ENCODE results near the gene RBP5.
A peak's percentile ranks its signal among the peaks of the same experiment; 100 is the strongest.

RBP5 gene

DNA sequence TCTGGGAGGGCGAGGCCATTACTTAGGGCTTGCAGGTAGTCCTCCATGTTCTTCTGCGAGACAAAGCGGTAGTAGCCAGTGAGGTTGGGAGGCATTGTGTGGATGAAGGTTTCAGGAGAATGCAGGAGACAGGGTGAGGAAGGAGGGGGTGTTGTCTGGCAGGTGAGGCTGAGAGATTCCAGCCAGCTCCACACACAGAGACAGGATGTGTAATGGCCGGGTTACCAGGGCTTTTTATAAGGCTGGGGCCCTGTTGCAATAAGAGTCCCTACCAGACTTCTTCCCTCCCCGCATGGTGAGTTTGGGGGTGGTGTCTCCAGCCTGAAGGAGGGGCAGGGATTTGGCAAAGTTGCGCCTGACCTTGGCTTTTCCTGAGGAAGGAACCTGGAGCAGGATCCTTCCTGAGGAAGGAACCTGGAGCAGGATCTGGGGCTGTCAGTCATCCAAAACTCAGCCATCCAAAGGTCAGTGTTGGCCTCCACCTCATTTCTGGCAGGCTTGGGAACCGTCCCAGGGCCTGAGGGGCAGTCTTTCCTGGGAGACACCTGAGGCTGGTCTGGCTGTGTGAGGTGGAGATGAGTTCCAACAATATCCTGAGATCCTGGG lies at the start of gene RBP5:
Gene RBP5 (minus strand): TSS at position 209 of the 606 bp plus-strand sequence. CDS start 114 bp downstream, at position 95.
- Mint-ChIP-seq H3K4me3 (peak within 1 kb of the TSS; percentile 90), H3K27ac (no peak within 1 kb of the TSS), H3K27me3 (no peaks in the 10 kb centered on the region), H3K9me3 (no peaks in the 10 kb centered on the region), H3K4me1 (ENCODE audit: low read depth) (peaks cover 35% of the 10 kb centered on the region), H3K36me3 (ENCODE audit: low read depth) (no peaks in the 10 kb centered on the region)

GRCh38 chr12:7178481-7178880 lies 49.8 kb upstream of the RBP5 start:
- Mint-ChIP-seq H3K4me1 (ENCODE audit: low read depth) (no peaks in the 10 kb centered on the region), H3K9me3 (no peaks in the 10 kb centered on the region), H3K27me3 (peaks cover 39% of the 10 kb centered on the region), H3K27ac (no peak overlapping the region), H3K4me3 (no peak overlapping the region), H3K36me3 (ENCODE audit: low read depth) (no peaks in the 10 kb centered on the region)

DNA sequence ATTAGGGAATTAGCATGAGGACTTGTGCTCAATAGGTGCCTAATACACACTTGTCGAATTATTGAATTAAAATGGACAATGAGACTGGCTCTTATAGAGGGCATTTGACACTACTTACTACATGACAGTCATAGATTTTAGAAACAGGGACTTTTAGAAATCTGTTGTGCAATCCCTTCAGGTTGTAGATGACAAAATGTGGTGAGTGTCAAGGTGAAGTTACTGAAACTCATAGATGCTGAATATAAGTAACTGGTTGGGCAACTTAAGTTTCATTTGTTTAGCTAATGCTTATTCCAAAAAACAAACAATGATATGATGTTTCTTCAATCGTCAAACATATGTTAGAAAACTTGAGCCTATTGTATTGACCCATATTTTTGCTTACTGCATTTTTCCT lies 47.9 kb upstream of the RBP5 start:
- Mint-ChIP-seq H3K4me3 (no peak overlapping the region), H3K4me1 (ENCODE audit: low read depth) (no peaks in the 10 kb centered on the region), H3K9me3 (no peaks in the 10 kb centered on the region), H3K27me3 (peaks cover 47% of the 10 kb centered on the region), H3K27ac (no peak overlapping the region), H3K36me3 (ENCODE audit: low read depth) (no peaks in the 10 kb centered on the region)

DNA sequence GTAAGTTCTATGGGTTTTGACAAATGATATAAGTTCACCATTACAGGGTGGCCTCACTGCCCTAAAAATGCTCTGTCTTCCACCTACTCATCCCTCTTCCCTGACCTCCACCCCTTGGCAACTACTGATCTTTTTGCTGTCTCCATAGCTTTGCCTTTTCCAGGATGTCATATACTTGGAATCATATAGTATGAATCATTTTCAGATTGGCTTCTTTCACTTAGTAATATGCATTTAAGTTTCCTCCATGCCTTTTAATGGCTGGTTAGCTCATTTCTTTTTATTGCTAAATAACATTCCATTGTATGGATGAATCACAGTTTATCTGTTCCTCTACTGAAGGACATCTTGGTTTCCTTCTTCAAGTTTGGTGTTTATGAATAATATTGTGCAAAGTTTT lies 46.8 kb upstream of the RBP5 start:
- Mint-ChIP-seq H3K27me3 (peaks cover 45% of the 10 kb centered on the region), H3K4me3 (no peak overlapping the region), H3K36me3 (ENCODE audit: low read depth) (no peaks in the 10 kb centered on the region), H3K9me3 (peaks cover 6% of the 10 kb centered on the region), H3K27ac (no peak overlapping the region), H3K4me1 (ENCODE audit: low read depth) (no peaks in the 10 kb centered on the region)

DNA sequence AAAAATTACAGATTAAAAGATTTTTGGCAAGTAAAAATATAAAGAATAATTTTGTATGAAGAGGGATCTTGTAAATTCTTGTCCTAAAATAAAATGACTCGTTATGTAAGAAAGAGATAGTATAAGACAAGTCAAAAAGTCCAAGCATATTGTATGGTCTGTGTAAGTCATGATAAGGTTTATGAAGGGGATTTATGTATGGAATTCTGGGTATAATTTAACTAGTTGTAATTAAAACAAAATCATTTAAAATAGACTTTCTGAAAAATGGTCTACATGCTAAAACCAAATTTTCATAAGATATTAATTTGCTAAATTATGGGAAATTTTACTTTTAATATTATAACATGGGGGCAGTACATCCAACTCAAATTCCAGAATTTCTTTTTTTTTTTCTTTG lies 43.2 kb upstream of the RBP5 start:
- Mint-ChIP-seq H3K9me3 (peaks cover 24% of the 10 kb centered on the region), H3K4me1 (ENCODE audit: low read depth) (no peaks in the 10 kb centered on the region), H3K27me3 (peaks cover 31% of the 10 kb centered on the region), H3K27ac (no peak overlapping the region), H3K36me3 (ENCODE audit: low read depth) (peaks cover 12% of the 10 kb centered on the region), H3K4me3 (no peak overlapping the region)

GRCh38 chr12:7169951-7170350 lies 41.3 kb upstream of the RBP5 start:
- Mint-ChIP-seq H3K9me3 (peaks cover 24% of the 10 kb centered on the region), H3K27me3 (peaks cover 23% of the 10 kb centered on the region), H3K4me1 (ENCODE audit: low read depth) (no peaks in the 10 kb centered on the region), H3K27ac (no peak overlapping the region), H3K36me3 (ENCODE audit: low read depth) (peaks cover 12% of the 10 kb centered on the region), H3K4me3 (no peak overlapping the region)

- peaks cover 7% of the 10 kb centered on the region for H3K9me3 Mint-ChIP-seq
- H3K36me3 Mint-ChIP-seq (ENCODE audit: low read depth) = peaks cover 8% of the 10 kb centered on the region
- H3K4me1 Mint-ChIP-seq (ENCODE audit: low read depth) = peaks cover 7% of the 10 kb centered on the region
- H3K27ac Mint-ChIP-seq = no peak overlapping the region
- peaks cover 21% of the 10 kb centered on the region for H3K27me3 Mint-ChIP-seq
- H3K4me3 Mint-ChIP-seq = no peak overlapping the region
Measured at GRCh38 chr12:7162691-7163114, 34.0 kb upstream of the RBP5 start.

- Mint-ChIP-seq H3K4me3 (no peak overlapping the region), H3K27ac (no peak overlapping the region), H3K9me3 (no peaks in the 10 kb centered on the region), H3K27me3 (peaks cover 20% of the 10 kb centered on the region), H3K4me1 (ENCODE audit: low read depth) (peaks cover 7% of the 10 kb centered on the region), H3K36me3 (ENCODE audit: low read depth) (no peaks in the 10 kb centered on the region)
Measured at GRCh38 chr12:7161811-7162210, 33.1 kb upstream of the RBP5 start.

GRCh38 chr12:7161327-7161726 lies 32.6 kb upstream of the RBP5 start:
- Mint-ChIP-seq H3K9me3 (no peaks in the 10 kb centered on the region), H3K4me3 (no peak overlapping the region), H3K4me1 (ENCODE audit: low read depth) (peaks cover 7% of the 10 kb centered on the region), H3K27ac (no peak overlapping the region), H3K36me3 (ENCODE audit: low read depth) (no peaks in the 10 kb centered on the region), H3K27me3 (peaks cover 15% of the 10 kb centered on the region)

DNA sequence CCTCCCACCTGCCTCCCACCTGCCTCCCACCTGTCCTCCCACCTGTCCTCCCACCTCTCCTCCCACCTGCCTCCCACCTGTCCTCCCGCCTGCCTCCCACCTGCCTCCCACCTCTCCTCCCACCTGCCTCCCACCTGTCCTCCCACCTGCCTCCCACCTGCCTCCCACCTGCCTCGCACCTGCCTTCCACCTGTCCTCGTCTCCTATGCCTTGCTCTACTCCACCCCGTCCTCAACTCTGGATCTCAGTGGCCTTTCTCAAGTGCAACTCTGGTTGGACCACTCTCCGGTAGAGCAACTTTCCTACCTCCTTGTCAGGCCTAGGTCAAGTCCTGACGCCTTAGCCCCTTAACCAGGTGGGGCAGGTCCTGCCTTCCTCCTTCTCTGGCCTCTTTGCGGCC lies 31.5 kb upstream of the RBP5 start:
- no peak overlapping the region for H3K4me3 Mint-ChIP-seq
- H3K27ac Mint-ChIP-seq = peak overlapping the region; percentile 22
- H3K27me3 Mint-ChIP-seq = peaks cover 15% of the 10 kb centered on the region
- H3K36me3 Mint-ChIP-seq (ENCODE audit: low read depth) = no peaks in the 10 kb centered on the region
- H3K9me3 Mint-ChIP-seq = no peaks in the 10 kb centered on the region
- peaks cover 7% of the 10 kb centered on the region for H3K4me1 Mint-ChIP-seq (ENCODE audit: low read depth)

GRCh38 chr12:7158781-7159609 lies 30.3 kb upstream of the RBP5 start:
- Mint-ChIP-seq H3K27ac (no peak overlapping the region), H3K4me3 (no peak overlapping the region), H3K4me1 (ENCODE audit: low read depth) (peaks cover 7% of the 10 kb centered on the region), H3K36me3 (ENCODE audit: low read depth) (peaks cover 5% of the 10 kb centered on the region), H3K27me3 (peaks cover 10% of the 10 kb centered on the region), H3K9me3 (no peaks in the 10 kb centered on the region)

DNA sequence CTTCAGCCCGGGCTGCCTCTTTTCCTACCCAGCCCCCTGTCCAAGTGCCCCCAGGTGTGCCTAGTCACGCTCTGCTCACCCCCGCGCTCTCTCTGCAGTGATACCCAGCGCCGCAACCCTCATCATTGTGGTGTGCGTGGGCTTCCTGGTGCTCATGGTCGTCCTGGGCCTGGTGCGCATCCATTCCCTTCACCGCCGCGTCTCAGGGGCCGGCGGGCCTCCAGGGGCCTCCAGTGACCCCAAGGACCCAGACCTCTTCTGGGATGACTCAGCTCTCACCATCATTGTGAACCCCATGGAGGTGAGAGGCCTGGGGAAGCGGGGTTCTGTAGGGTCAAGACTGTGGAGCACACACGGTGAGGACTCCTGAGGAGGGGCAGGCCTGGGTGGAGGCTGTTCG lies 28.7 kb upstream of the RBP5 start:
- H3K4me3 Mint-ChIP-seq = no peak overlapping the region
- H3K27ac Mint-ChIP-seq = no peak overlapping the region

DNA sequence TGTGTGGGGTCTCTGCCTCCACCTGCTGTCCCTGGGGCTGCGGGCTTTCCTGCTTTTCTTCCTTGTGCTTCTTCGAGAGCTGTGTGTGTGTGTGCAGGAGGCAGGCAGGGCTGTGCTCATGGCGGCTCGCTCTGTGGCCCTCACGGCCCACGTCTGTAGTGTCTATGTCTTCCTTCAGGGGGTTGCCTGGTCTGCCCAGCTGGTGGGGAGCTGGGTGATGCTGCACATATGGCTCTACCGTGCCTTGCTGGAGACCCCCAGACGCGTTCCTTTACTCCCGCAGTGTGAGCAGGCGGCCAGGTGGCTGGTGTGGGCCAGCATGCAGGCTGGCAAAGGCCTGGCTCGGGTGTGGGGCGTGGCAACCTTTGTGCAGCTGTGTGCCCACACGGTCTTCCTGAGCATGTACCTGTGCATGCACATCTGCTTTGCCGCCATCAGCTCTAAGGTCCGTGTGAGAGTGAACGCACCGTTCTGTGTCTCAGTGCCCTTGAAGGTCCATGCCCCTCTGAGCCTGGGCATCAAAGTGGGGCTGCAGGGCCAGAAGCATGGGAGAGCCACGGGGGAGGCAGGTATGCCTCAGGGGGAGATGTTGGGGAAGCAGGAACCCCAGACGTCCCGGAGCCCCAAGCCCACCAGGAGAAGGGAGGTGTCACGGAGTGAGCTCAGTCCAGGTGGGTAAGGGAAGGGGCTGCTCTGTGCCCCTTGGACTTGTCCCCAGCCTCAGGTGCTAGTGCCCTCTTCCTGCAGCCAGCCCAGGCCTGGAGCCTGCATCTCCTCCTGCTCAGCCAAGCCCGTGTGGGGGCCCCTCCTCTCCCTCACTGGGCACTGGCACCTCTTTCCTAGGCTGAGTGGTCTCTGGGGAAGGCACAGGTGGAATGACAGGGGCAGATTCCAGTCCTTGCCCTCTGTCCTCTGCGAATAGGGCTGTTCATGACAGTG lies 27.8 kb upstream of the RBP5 start:
- Mint-ChIP-seq H3K36me3 (ENCODE audit: low read depth) (peaks cover 6% of the 10 kb centered on the region), H3K27ac (no peak overlapping the region), H3K4me1 (ENCODE audit: low read depth) (no peaks in the 10 kb centered on the region), H3K4me3 (no peak overlapping the region), H3K9me3 (no peaks in the 10 kb centered on the region), H3K27me3 (no peaks in the 10 kb centered on the region)

More for the DNA sequence above, 28.7 kb upstream of the RBP5 start:
- H3K27me3 Mint-ChIP-seq = peaks cover under 1% of the 10 kb centered on the region
- H3K4me1 Mint-ChIP-seq (ENCODE audit: low read depth) = no peaks in the 10 kb centered on the region
- no peaks in the 10 kb centered on the region for H3K9me3 Mint-ChIP-seq
- H3K36me3 Mint-ChIP-seq (ENCODE audit: low read depth) = peaks cover 6% of the 10 kb centered on the region

DNA sequence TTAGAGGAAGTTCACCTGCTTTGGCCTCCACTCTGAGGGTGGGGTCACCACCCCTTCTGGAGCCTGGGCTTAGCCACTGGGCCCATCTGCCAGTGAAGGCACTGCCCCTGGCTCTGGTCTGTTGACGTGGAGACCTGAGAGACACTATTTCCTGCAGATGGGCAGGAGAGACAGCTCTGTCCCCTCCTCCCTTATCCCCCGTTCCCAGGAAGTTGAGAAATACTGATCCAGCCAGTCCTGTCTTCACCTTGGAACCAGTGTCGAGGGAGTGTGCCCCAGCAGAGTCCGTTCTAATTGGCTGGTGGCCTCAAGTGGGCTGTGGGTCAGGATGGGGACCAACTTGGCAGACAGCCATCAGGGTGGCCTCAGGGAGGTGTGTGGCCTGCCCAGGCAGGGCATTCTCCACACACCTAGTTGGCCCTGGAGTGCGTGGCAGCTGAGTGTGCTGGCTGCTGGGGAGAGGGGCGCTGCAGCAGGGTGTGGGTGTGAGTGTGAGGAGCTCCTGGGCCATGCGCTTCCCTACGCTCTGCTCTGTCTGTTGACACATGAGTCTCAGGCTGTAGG lies 26.9 kb upstream of the RBP5 start:
- peaks cover 13% of the 10 kb centered on the region for H3K36me3 Mint-ChIP-seq (ENCODE audit: low read depth)
- H3K4me1 Mint-ChIP-seq (ENCODE audit: low read depth) = no peaks in the 10 kb centered on the region
- no peak overlapping the region for H3K4me3 Mint-ChIP-seq
- H3K9me3 Mint-ChIP-seq = no peaks in the 10 kb centered on the region
- no peak overlapping the region for H3K27ac Mint-ChIP-seq
- H3K27me3 Mint-ChIP-seq = no peaks in the 10 kb centered on the region
